Erythroblast (primary cell): Measurements from ENCODE around the gene BBS7.

Experiments
- GATA1 ChIP-seq: IDR thresholded peaks from 2 replicates; pipeline ENCODE4 v1.6.1; 2011; ENCODE audit warnings: low read depth, mild to moderate bottlenecking, control low read depth, low read length, moderate library complexity
- POLR2A ChIP-seq: IDR thresholded peaks from 2 replicates; pipeline ENCODE4 v1.6.1; 2011; ENCODE audit warnings: mild to moderate bottlenecking, low read length

DNA sequence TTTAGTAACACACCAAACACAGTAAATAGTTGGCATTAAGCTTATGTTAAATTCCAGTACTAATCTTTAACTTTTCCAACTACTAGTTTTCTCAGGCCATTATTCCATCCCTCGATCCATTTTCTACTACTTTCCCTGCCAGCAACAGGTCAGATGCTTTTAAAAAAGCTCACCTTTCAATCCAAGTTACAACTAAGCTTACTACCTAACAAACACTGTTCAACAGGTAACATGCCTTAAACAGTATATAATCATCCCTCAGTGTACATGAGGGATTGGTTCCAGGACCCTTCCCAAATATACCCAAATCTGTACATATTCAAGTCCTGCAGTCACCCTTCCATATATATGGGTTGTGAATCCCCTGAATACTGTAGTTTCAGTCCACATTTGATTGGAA lies 52.1 kb downstream of the BBS7 start:
- TF ChIP-seq POLR2A, result no peak
- no peak for TF ChIP-seq GATA1
